ENCODE data around the gene PATZ1. TPM values are rescaled to one million over a fixed set of nuclear protein-coding genes. Genes with fewer than 3 reads are reported as not detected.
A peak's percentile ranks its signal among the peaks of the same experiment; 100 is the strongest.

Gene PATZ1
- total and polyA plus RNA-seq, 2 donors = 25.2 to 33.4 TPM

GRCh38 chr22:31340765-31341247 lies 5.3 kb downstream of the PATZ1 start:
- Histone ChIP-seq H3K36me3 (ENCODE audit: control insufficient read depth in 2 of 2, insufficient read depth in 2 of 2, low read length in 1 of 2) (peaks cover 68 to 77% of the 10 kb centered on the region in 2 donors), H3K9me3 (ENCODE audit: control insufficient read depth in 2 of 2, insufficient read depth in 1 of 2, low read length in 1 of 2) (no peaks in the 10 kb centered on the region), H3K27ac (ENCODE audit: low read depth in 1 of 2, low read length in 1 of 2) (no peak overlapping the region), H3K27me3 (ENCODE audit: control insufficient read depth in 2 of 2, insufficient read depth in 1 of 2, low read length in 1 of 2) (no peaks in the 10 kb centered on the region), H3K4me1 (ENCODE audit: control insufficient read depth in 2 of 2, insufficient read depth in 2 of 2, low read length in 2 of 2) (peaks cover 21 to 43% of the 10 kb centered on the region in 2 donors), H3K4me3 (ENCODE audit: low read length in 2 of 2) (no peak overlapping the region)
- DNase-seq (ENCODE audit: low read depth in 6 of 9, low spot score in 9 of 9) = no peak
- 51% methylated on average over 2 of the region's 2 CpGs for WGBS

- WGBS = 95% methylated on average over 6 of the region's 6 CpGs
- Histone ChIP-seq H3K4me1 (ENCODE audit: control insufficient read depth in 2 of 2, insufficient read depth in 2 of 2, low read length in 2 of 2) (peaks cover 21 to 43% of the 10 kb centered on the region in 2 donors), H3K4me3 (ENCODE audit: low read length in 2 of 2) (no peak overlapping the region), H3K9me3 (ENCODE audit: control insufficient read depth in 2 of 2, insufficient read depth in 1 of 2, low read length in 1 of 2) (no peaks in the 10 kb centered on the region), H3K36me3 (ENCODE audit: control insufficient read depth in 2 of 2, insufficient read depth in 2 of 2, low read length in 1 of 2) (peaks cover 72 to 82% of the 10 kb centered on the region in 2 donors), H3K27me3 (ENCODE audit: control insufficient read depth in 2 of 2, insufficient read depth in 1 of 2, low read length in 1 of 2) (no peaks in the 10 kb centered on the region), H3K27ac (ENCODE audit: low read depth in 1 of 2, low read length in 1 of 2) (no peak overlapping the region)
- no peak for DNase-seq (ENCODE audit: low read depth in 6 of 9, low spot score in 9 of 9)
These were observed 5.8 kb downstream of the PATZ1 start for GRCh38 chr22:31340360-31340759.

- no peak overlapping the region for H3K4me3 ChIP-seq (ENCODE audit: low read length in 2 of 2)
- peaks cover 17 to 35% of the 10 kb centered on the region in 2 donors for H3K4me1 ChIP-seq (ENCODE audit: control insufficient read depth in 2 of 2, insufficient read depth in 2 of 2, low read length in 2 of 2)
- DNase-seq (ENCODE audit: low read depth in 6 of 9, low spot score in 9 of 9) = no peak
- H3K36me3 ChIP-seq (ENCODE audit: control insufficient read depth in 2 of 2, insufficient read depth in 2 of 2, low read length in 1 of 2) = peaks cover 83 to 87% of the 10 kb centered on the region in 2 donors
- no peak overlapping the region for H3K27ac ChIP-seq (ENCODE audit: low read depth in 1 of 2, low read length in 1 of 2)
- 96% methylated on average over 6 of the region's 6 CpGs for WGBS
- H3K9me3 ChIP-seq (ENCODE audit: control insufficient read depth in 2 of 2, insufficient read depth in 1 of 2, low read length in 1 of 2) = no peaks in the 10 kb centered on the region
- H3K27me3 ChIP-seq (ENCODE audit: control insufficient read depth in 2 of 2, insufficient read depth in 1 of 2, low read length in 1 of 2) = no peaks in the 10 kb centered on the region
These were observed 6.9 kb downstream of the PATZ1 start for GRCh38 chr22:31339148-31339832.

- Histone ChIP-seq H3K36me3 (ENCODE audit: control insufficient read depth in 2 of 2, insufficient read depth in 2 of 2, low read length in 1 of 2) (peaks cover 90 to 93% of the 10 kb centered on the region in 2 donors), H3K27ac (ENCODE audit: low read depth in 1 of 2, low read length in 1 of 2) (no peak overlapping the region), H3K4me1 (ENCODE audit: control insufficient read depth in 2 of 2, insufficient read depth in 2 of 2, low read length in 2 of 2) (peaks cover 2 to 20% of the 10 kb centered on the region in 2 donors), H3K9me3 (ENCODE audit: control insufficient read depth in 2 of 2, insufficient read depth in 1 of 2, low read length in 1 of 2) (no peaks in the 10 kb centered on the region), H3K27me3 (ENCODE audit: control insufficient read depth in 2 of 2, insufficient read depth in 1 of 2, low read length in 1 of 2) (no peaks in the 10 kb centered on the region), H3K4me3 (ENCODE audit: low read length in 2 of 2) (no peak overlapping the region)
- DNase-seq (ENCODE audit: low read depth in 6 of 9, low spot score in 9 of 9) = no peak
- WGBS = 97% methylated on average over 5 of the region's 5 CpGs
These were observed 9.0 kb downstream of the PATZ1 start for GRCh38 chr22:31337178-31337577.

GRCh38 chr22:31334329-31334728 lies 11.8 kb downstream of the PATZ1 start:
- peaks cover 83 to 87% of the 10 kb centered on the region in 2 donors for H3K36me3 ChIP-seq (ENCODE audit: control insufficient read depth in 2 of 2, insufficient read depth in 2 of 2, low read length in 1 of 2)
- no peak overlapping the region for H3K27ac ChIP-seq (ENCODE audit: low read depth in 1 of 2, low read length in 1 of 2)
- H3K9me3 ChIP-seq (ENCODE audit: control insufficient read depth in 2 of 2, insufficient read depth in 1 of 2, low read length in 1 of 2) = no peaks in the 10 kb centered on the region
- H3K27me3 ChIP-seq (ENCODE audit: control insufficient read depth in 2 of 2, insufficient read depth in 1 of 2, low read length in 1 of 2) = no peaks in the 10 kb centered on the region
- no peak overlapping the region for H3K4me3 ChIP-seq (ENCODE audit: low read length in 2 of 2)
- WGBS = 92% methylated on average over 5 of the region's 5 CpGs
- DNase-seq (ENCODE audit: low read depth in 6 of 9, low spot score in 9 of 9) = no peak
- peaks cover 2 to 6% of the 10 kb centered on the region in 2 donors for H3K4me1 ChIP-seq (ENCODE audit: control insufficient read depth in 2 of 2, insufficient read depth in 2 of 2, low read length in 2 of 2)

- Histone ChIP-seq H3K4me1 (ENCODE audit: control insufficient read depth in 2 of 2, insufficient read depth in 2 of 2, low read length in 2 of 2) (peaks cover 2 to 6% of the 10 kb centered on the region in 2 donors), H3K9me3 (ENCODE audit: control insufficient read depth in 2 of 2, insufficient read depth in 1 of 2, low read length in 1 of 2) (no peaks in the 10 kb centered on the region), H3K36me3 (ENCODE audit: control insufficient read depth in 2 of 2, insufficient read depth in 2 of 2, low read length in 1 of 2) (peaks cover 83 to 89% of the 10 kb centered on the region in 2 donors), H3K27ac (ENCODE audit: low read depth in 1 of 2, low read length in 1 of 2) (peak overlapping the region in 1 of 2 donors; percentile 40), H3K4me3 (ENCODE audit: low read length in 2 of 2) (no peak overlapping the region), H3K27me3 (ENCODE audit: control insufficient read depth in 2 of 2, insufficient read depth in 1 of 2, low read length in 1 of 2) (no peaks in the 10 kb centered on the region)
- DNase-seq (ENCODE audit: low read depth in 6 of 9, low spot score in 9 of 9) = no peak
- 100% methylated on average over 2 of the region's 2 CpGs for WGBS
These were observed 12.5 kb downstream of the PATZ1 start for GRCh38 chr22:31333641-31334040.

GRCh38 chr22:31332886-31333285 lies 13.3 kb downstream of the PATZ1 start:
- peaks cover 2 to 6% of the 10 kb centered on the region in 2 donors for H3K4me1 ChIP-seq (ENCODE audit: control insufficient read depth in 2 of 2, insufficient read depth in 2 of 2, low read length in 2 of 2)
- H3K9me3 ChIP-seq (ENCODE audit: control insufficient read depth in 2 of 2, insufficient read depth in 1 of 2, low read length in 1 of 2) = no peaks in the 10 kb centered on the region
- no peak overlapping the region for H3K4me3 ChIP-seq (ENCODE audit: low read length in 2 of 2)
- no peak for DNase-seq (ENCODE audit: low read depth in 6 of 9, low spot score in 9 of 9)
- H3K27me3 ChIP-seq (ENCODE audit: control insufficient read depth in 2 of 2, insufficient read depth in 1 of 2, low read length in 1 of 2) = no peaks in the 10 kb centered on the region
- 95% methylated on average over 1 of the region's 1 CpG for WGBS
- H3K36me3 ChIP-seq (ENCODE audit: control insufficient read depth in 2 of 2, insufficient read depth in 2 of 2, low read length in 1 of 2) = peaks cover 83 to 90% of the 10 kb centered on the region in 2 donors
- H3K27ac ChIP-seq (ENCODE audit: low read depth in 1 of 2, low read length in 1 of 2) = peak overlapping the region in 1 of 2 donors; percentile 31

- DNase-seq (ENCODE audit: low read depth in 6 of 9, low spot score in 9 of 9) = peak in 1 of 9 donors; percentile 23
- Histone ChIP-seq H3K4me3 (ENCODE audit: low read length in 2 of 2) (no peak overlapping the region), H3K4me1 (ENCODE audit: control insufficient read depth in 2 of 2, insufficient read depth in 2 of 2, low read length in 2 of 2) (peaks cover 2 to 6% of the 10 kb centered on the region in 2 donors), H3K27ac (ENCODE audit: low read depth in 1 of 2, low read length in 1 of 2) (no peak overlapping the region), H3K9me3 (ENCODE audit: control insufficient read depth in 2 of 2, insufficient read depth in 1 of 2, low read length in 1 of 2) (no peaks in the 10 kb centered on the region), H3K27me3 (ENCODE audit: control insufficient read depth in 2 of 2, insufficient read depth in 1 of 2, low read length in 1 of 2) (no peaks in the 10 kb centered on the region), H3K36me3 (ENCODE audit: control insufficient read depth in 2 of 2, insufficient read depth in 2 of 2, low read length in 1 of 2) (peaks cover 83 to 91% of the 10 kb centered on the region in 2 donors)
- WGBS = 75% methylated on average over 8 of the region's 8 CpGs
These were observed 14.1 kb downstream of the PATZ1 start for GRCh38 chr22:31332010-31332409.

- peaks cover 2 to 6% of the 10 kb centered on the region in 2 donors for H3K4me1 ChIP-seq (ENCODE audit: control insufficient read depth in 2 of 2, insufficient read depth in 2 of 2, low read length in 2 of 2)
- H3K27me3 ChIP-seq (ENCODE audit: control insufficient read depth in 2 of 2, insufficient read depth in 1 of 2, low read length in 1 of 2) = no peaks in the 10 kb centered on the region
- H3K9me3 ChIP-seq (ENCODE audit: control insufficient read depth in 2 of 2, insufficient read depth in 1 of 2, low read length in 1 of 2) = no peaks in the 10 kb centered on the region
- DNase-seq (ENCODE audit: low read depth in 6 of 9, low spot score in 9 of 9) = no peak
- H3K36me3 ChIP-seq (ENCODE audit: control insufficient read depth in 2 of 2, insufficient read depth in 2 of 2, low read length in 1 of 2) = peaks cover 87 to 94% of the 10 kb centered on the region in 2 donors
- WGBS = 96% methylated on average over 9 of the region's 9 CpGs
- no peak overlapping the region for H3K4me3 ChIP-seq (ENCODE audit: low read length in 2 of 2)
- no peak overlapping the region for H3K27ac ChIP-seq (ENCODE audit: low read depth in 1 of 2, low read length in 1 of 2)
These were observed 16.5 kb downstream of the PATZ1 start for GRCh38 chr22:31329453-31330215.
